HG03095 (cell line): Measurements from ENCODE around the gene TPM1.

Experiments
- ATAC-seq: cut with Tn5 transposase; IDR thresholded peaks from one replicate; pipeline ENCODE4 v1.9.1; 2021; ENCODE audit warnings: moderate library complexity; ENCODE audit not compliant: unreplicated experiment

TPM1 gene

GRCh38 chr15:63072023-63072650 lies 29.6 kb downstream of the TPM1 start:
- ATAC-seq, result no peak

GRCh38 chr15:63072809-63073277 lies 30.3 kb downstream of the TPM1 start:
- no peak for ATAC-seq

- no peak for ATAC-seq
Observed at GRCh38 chr15:63073497-63074172, 31.1 kb downstream of the TPM1 start.

GRCh38 chr15:63075015-63075983 lies 32.8 kb downstream of the TPM1 start:
- ATAC-seq, result no peak

- ATAC-seq, result no peak
Observed at GRCh38 chr15:63075984-63076713, 33.6 kb downstream of the TPM1 start.

GRCh38 chr15:63076714-63077046 lies 34.1 kb downstream of the TPM1 start:
- no peak for ATAC-seq

- ATAC-seq, result no peak
Observed at GRCh38 chr15:63077952-63078351, 35.4 kb downstream of the TPM1 start.

- no peak for ATAC-seq
Observed at GRCh38 chr15:63079947-63080626, 37.5 kb downstream of the TPM1 start.

- ATAC-seq, result no peak
Observed at GRCh38 chr15:63080634-63081250, 38.2 kb downstream of the TPM1 start.

GRCh38 chr15:63082366-63082765 lies 39.8 kb downstream of the TPM1 start:
- no peak for ATAC-seq

- no peak for ATAC-seq
Observed at GRCh38 chr15:63083044-63083443, 40.5 kb downstream of the TPM1 start.

GRCh38 chr15:63083541-63083940 lies 41.0 kb downstream of the TPM1 start:
- ATAC-seq, result no peak

GRCh38 chr15:63084806-63085205 lies 42.3 kb downstream of the TPM1 start:
- ATAC-seq, result no peak

- no peak for ATAC-seq
Observed at GRCh38 chr15:63085289-63085688, 42.7 kb downstream of the TPM1 start.

- ATAC-seq, result no peak
Observed at GRCh38 chr15:63086271-63086670, 43.7 kb downstream of the TPM1 start.

GRCh38 chr15:63086947-63087346 lies 44.4 kb downstream of the TPM1 start:
- no peak for ATAC-seq

GRCh38 chr15:63088533-63089245 lies 46.1 kb downstream of the TPM1 start:
- ATAC-seq, result no peak

- no peak for ATAC-seq
Observed at GRCh38 chr15:63089260-63090043, 46.9 kb downstream of the TPM1 start.

GRCh38 chr15:63090472-63090871 lies 47.9 kb downstream of the TPM1 start:
- no peak for ATAC-seq
